Measurements from ENCODE around the gene DIAPH3.

DIAPH3 gene

DNA sequence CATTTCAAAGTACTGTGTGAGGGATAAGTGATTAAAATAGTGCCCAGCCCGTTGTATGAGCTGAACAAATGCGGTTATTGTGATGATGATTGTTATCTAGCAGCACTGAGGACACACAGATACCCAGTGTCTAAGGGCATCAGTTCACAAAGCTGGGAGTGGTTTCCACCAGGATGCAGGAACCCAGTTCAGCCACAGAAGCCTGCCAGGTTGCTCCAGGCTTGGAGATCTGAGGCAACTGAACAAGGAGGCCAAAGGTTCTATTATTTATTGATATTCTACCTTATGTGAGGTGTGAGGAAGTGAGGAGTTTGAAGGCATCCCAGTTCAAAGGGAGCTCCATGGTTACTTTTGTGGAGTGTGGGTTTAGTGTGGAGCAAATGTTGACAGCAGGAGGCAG lies 13.2 kb downstream of the DIAPH3 start:
- TF ChIP-seq ZFX (IDR thresholded peaks at IDR 0.05), result no peak
- TF ChIP-seq, protein P1, sequence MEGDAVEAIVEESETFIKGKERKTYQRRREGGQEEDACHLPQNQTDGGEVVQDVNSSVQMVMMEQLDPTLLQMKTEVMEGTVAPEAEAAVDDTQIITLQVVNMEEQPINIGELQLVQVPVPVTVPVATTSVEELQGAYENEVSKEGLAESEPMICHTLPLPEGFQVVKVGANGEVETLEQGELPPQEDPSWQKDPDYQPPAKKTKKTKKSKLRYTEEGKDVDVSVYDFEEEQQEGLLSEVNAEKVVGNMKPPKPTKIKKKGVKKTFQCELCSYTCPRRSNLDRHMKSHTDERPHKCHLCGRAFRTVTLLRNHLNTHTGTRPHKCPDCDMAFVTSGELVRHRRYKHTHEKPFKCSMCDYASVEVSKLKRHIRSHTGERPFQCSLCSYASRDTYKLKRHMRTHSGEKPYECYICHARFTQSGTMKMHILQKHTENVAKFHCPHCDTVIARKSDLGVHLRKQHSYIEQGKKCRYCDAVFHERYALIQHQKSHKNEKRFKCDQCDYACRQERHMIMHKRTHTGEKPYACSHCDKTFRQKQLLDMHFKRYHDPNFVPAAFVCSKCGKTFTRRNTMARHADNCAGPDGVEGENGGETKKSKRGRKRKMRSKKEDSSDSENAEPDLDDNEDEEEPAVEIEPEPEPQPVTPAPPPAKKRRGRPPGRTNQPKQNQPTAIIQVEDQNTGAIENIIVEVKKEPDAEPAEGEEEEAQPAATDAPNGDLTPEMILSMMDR (conservative IDR thresholded peaks at IDR 0.05), result no peak
- no peak overlapping the region for H3K27ac ChIP-seq

DNA sequence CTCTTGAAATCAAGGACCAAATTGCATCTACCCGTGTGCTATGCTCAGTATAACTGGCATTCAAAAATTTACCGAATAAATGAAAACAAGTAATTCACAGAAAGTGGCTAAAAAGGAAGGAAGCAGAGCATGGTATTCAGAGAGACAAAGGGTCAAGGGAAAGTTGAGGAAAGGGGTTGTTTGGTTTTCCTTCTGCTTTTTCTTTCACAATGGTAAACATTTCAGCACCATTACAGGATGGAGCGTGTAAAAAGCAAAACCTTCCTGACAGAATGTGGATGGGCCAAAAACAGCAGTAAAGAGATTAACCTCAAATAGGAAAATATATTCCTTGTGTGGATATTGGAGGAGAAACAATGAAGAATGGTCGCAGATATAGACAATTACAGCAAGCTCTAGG lies 14.8 kb downstream of the DIAPH3 start:
- H3K27ac ChIP-seq, result no peak overlapping the region
- TF ChIP-seq ZFX (IDR thresholded peaks at IDR 0.05), result no peak
- TF ChIP-seq, protein P1 (conservative IDR thresholded peaks at IDR 0.05), result no peak

DNA sequence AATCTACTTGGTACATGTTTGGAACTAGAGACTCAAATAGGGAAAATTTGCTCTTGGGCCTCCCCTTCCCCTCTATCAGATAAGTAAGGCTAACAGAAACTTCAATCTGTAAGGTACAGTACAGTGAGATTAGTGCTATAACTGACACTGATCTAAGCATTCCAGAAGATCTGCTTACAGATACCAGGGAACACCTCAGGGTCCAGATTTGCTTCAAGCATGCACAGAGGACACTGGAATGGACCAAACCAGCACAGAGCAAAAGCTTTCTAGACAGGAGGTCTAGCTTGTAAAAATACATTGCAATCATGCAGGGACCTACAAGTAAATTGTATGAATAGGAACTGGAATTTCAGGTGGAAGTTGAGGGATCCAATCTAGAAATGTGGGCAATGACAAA lies 16.4 kb downstream of the DIAPH3 start:
- TF ChIP-seq, protein P1 (conservative IDR thresholded peaks at IDR 0.05), result no peak
- TF ChIP-seq ZFX (IDR thresholded peaks at IDR 0.05), result no peak
- no peak overlapping the region for H3K27ac ChIP-seq

DNA sequence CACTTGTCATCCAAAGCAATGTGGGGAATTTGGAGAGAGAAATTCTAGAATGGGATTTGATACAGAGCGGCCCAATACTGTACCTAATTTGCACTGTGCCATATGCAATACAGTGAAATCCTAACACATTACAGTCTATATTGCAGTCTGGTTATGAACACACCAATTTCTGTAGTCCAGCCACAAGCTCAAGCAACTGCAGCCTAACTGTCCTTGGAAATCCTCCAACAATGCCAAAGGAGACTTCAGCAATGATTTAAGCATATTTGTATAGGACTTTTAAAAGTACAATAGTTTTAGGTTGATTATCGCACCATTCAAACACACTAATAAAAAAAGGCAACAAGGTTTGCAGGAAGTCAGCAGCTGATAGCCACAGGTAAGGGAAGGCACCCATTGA lies 17.3 kb downstream of the DIAPH3 start:
- no peak overlapping the region for H3K27ac ChIP-seq
- TF ChIP-seq, protein P1 (conservative IDR thresholded peaks at IDR 0.05), result no peak
- no peak for TF ChIP-seq ZFX (IDR thresholded peaks at IDR 0.05)

DNA sequence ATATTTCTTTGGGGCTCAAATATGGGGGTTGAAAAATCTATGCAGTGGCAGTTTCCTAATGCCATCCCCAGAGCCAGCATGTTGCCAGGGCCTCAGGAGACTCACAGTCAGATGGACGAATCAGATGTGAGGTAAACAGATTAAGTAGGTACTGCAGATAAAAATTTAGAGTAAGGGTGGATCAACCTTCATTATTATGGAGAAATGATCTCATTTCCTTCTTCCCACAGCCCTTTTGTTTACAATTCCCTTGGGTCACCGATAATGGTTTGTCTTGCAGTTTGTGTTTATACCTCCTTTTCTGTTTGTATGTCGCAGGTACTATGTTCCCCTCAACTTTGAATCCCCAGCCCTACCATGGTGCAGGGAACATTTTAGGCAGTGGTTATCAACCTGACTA lies 20.0 kb downstream of the DIAPH3 start:
- TF ChIP-seq ZFX (IDR thresholded peaks at IDR 0.05), result no peak
- TF ChIP-seq, protein P1 (conservative IDR thresholded peaks at IDR 0.05), result no peak
- no peak overlapping the region for H3K27ac ChIP-seq

DNA sequence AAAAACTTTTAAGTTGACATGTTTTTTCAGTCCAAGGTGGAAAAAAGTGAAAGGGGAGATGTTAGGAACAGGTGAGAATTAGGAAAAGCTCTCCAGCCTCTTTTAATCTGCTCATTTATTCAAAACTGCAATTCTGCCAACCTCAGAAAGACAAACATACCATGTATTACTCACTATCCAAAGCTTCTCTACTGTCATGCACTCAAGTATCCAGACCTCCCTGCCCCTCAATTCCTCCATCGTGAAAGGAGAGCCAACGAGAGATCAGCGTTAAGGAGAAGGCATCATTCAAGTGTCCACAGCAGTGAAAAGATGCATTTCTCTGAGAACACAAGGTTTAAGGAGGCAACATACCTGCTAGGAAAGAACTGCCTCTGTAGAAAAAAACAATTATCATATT lies 24.5 kb downstream of the DIAPH3 start:
- H3K27ac ChIP-seq, result no peak overlapping the region
- no peak for TF ChIP-seq ZFX (IDR thresholded peaks at IDR 0.05)
- TF ChIP-seq, protein P1 (conservative IDR thresholded peaks at IDR 0.05), result no peak

DNA sequence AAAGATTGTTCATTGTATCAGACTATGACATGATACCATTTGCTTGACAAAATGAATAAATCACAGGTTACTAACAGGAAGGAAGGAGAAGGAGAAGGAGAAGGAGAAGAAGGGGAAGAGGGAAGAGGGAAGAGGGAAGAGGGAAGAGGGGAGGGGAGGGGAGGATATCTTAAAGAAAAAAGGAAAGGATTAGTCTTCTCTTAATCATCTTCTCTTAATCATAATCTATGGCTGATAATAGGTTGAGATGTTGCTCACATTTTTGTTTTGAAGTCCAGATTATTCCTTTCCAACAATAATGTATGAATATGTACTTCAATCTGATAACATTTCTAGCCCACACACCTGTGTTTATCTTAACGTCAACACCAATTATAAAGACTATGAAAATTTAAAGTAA lies 25.1 kb downstream of the DIAPH3 start:
- H3K27ac ChIP-seq, result no peak overlapping the region
- TF ChIP-seq, protein P1 (conservative IDR thresholded peaks at IDR 0.05), result no peak
- no peak for TF ChIP-seq ZFX (IDR thresholded peaks at IDR 0.05)

Data from C4-2B (cell line).